ENCODE measurements around the gene DDX42.
"Not testable (repeated sequence)": the region's sequence is repeated elsewhere in the genome, so short reads cannot be mapped to it uniquely, and the experiment has no call there.

DDX42 gene

DNA sequence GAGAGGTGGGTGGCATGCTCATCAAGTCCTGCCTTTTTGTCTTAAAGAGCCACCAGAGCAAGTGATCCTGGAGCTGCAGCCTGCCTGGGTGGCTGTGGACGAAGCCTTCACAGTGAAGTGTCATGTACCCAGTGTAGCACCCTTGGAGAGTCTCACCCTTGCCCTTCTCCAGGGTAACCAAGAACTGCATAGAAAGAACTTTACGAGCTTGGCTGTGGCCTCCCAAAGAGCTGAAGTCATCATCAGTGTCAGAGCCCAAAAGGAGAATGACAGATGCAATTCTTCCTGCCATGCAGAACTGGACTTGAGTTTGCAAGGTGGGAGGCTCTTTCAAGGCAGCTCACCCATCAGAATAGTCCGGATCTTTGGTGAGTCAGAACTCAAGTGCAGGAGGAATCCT is 85.3 kb downstream of the DDX42 start:
- H3K4me3 ChIP-seq (ENCODE audit: control insufficient read depth, low read depth, low read length): no peak overlapping the region
- TF ChIP-seq, protein P1, sequence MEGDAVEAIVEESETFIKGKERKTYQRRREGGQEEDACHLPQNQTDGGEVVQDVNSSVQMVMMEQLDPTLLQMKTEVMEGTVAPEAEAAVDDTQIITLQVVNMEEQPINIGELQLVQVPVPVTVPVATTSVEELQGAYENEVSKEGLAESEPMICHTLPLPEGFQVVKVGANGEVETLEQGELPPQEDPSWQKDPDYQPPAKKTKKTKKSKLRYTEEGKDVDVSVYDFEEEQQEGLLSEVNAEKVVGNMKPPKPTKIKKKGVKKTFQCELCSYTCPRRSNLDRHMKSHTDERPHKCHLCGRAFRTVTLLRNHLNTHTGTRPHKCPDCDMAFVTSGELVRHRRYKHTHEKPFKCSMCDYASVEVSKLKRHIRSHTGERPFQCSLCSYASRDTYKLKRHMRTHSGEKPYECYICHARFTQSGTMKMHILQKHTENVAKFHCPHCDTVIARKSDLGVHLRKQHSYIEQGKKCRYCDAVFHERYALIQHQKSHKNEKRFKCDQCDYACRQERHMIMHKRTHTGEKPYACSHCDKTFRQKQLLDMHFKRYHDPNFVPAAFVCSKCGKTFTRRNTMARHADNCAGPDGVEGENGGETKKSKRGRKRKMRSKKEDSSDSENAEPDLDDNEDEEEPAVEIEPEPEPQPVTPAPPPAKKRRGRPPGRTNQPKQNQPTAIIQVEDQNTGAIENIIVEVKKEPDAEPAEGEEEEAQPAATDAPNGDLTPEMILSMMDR (conservative IDR thresholded peaks at IDR 0.05; ENCODE audit: control insufficient read depth, insufficient read depth, low read depth, low read length): no peak
- DNase-seq (ENCODE audit: low read depth): no peak

- DNase-seq (ENCODE audit: low read depth); H3K4me3 ChIP-seq (ENCODE audit: control insufficient read depth, low read depth, low read length): not testable (repeated sequence)
These were observed 92.7 kb downstream of the DDX42 start for GRCh38 chr17:63866625-63867024.
